Trophoblast cell (in vitro differentiated cells and primary cell): ENCODE results near the gene OR51V1. TPM values are rescaled to one million over a fixed set of nuclear protein-coding genes. Genes with fewer than 3 reads are reported as not detected.
"Not testable (repeated sequence)": the region's sequence is repeated elsewhere in the genome, so short reads cannot be mapped to it uniquely, and the experiment has no call there.

ENCODE experiments used
- DNase-seq, 2 donors: peaks; one replicate each; pipeline ENCODE4 v3.0.0-alpha.2; 2016
- H2AFZ ChIP-seq: 2 replicates; pipeline ENCODE4 v1.6.1; 2013; ENCODE audit warnings: low read length, moderate library complexity, mild to moderate bottlenecking; ENCODE audit not compliant: insufficient read depth, poor library complexity
- H2AK5ac ChIP-seq: 2 replicates; pipeline ENCODE4 v1.6.1; 2013; ENCODE audit warnings: mild to moderate bottlenecking, low read length
- H2BK120ac ChIP-seq: 2 replicates; pipeline ENCODE4 v1.6.1; 2013; ENCODE audit warnings: low read length, mild to moderate bottlenecking, moderate library complexity; ENCODE audit not compliant: insufficient read depth, poor library complexity
- H2BK12ac ChIP-seq: 2 replicates; pipeline ENCODE4 v1.6.1; 2013; ENCODE audit warnings: mild to moderate bottlenecking, low read length, moderate library complexity
- H2BK5ac ChIP-seq: 2 replicates; pipeline ENCODE4 v1.6.1; 2013; ENCODE audit warnings: low read length, low read depth, moderate library complexity, mild to moderate bottlenecking; ENCODE audit not compliant: poor library complexity
- H3K14ac ChIP-seq: 2 replicates; pipeline ENCODE4 v1.6.1; 2013; ENCODE audit warnings: mild to moderate bottlenecking, low read length
- H3K18ac ChIP-seq: 2 replicates; pipeline ENCODE4 v1.6.1; 2013; ENCODE audit warnings: mild to moderate bottlenecking, low read length
- H3K23ac ChIP-seq: 2 replicates; pipeline ENCODE4 v1.6.1; 2013; ENCODE audit warnings: low read length
- H3K27ac ChIP-seq: 2 replicates; pipeline ENCODE4 v1.5.1; 2013; ENCODE audit warnings: low read depth, mild to moderate bottlenecking, inconsistent platforms, low read length, moderate library complexity
- H3K27me3 ChIP-seq: 2 replicates; pipeline ENCODE4 v1.6.1; 2013; ENCODE audit warnings: inconsistent platforms, mild to moderate bottlenecking, low read length, moderate library complexity; ENCODE audit not compliant: insufficient read depth
- H3K36me3 ChIP-seq, 2 experiments: 1 replicate in 1 of 2; 2 replicates in 1 of 2; pipeline ENCODE4 v1.6.1; 2013; ENCODE audit warnings: low read length in 2 of 2, mild to moderate bottlenecking in 2 of 2, moderate library complexity in 1 of 2; ENCODE audit not compliant: insufficient read depth in 2 of 2, control insufficient read depth in 1 of 2
- H3K4ac ChIP-seq: 2 replicates; pipeline ENCODE4 v1.6.1; 2013; ENCODE audit warnings: low read depth, mild to moderate bottlenecking, low read length, moderate library complexity
- H3K4me1 ChIP-seq, 2 experiments: 1 replicate in 1 of 2; 2 replicates in 1 of 2; pipeline ENCODE4 v1.6.1; 2013; ENCODE audit warnings: low read length in 2 of 2, mild to moderate bottlenecking in 2 of 2, moderate library complexity in 1 of 2; ENCODE audit not compliant: insufficient read depth in 2 of 2, control insufficient read depth in 1 of 2
- H3K4me2 ChIP-seq: 2 replicates; pipeline ENCODE4 v1.6.1; 2013; ENCODE audit warnings: inconsistent platforms, mild to moderate bottlenecking, low read length, moderate library complexity
- H3K4me3 ChIP-seq: 2 replicates; pipeline ENCODE4 v1.5.1; 2013; ENCODE audit warnings: mild to moderate bottlenecking, low read depth, low read length, inconsistent platforms
- H3K79me1 ChIP-seq: one replicate; pipeline ENCODE4 v1.6.1; 2013; ENCODE audit warnings: low read length
- H3K79me2 ChIP-seq: 2 replicates; pipeline ENCODE4 v1.6.1; 2013; ENCODE audit warnings: low read length, mild to moderate bottlenecking; ENCODE audit not compliant: control insufficient read depth, insufficient read depth, poor library complexity
- H3K9ac ChIP-seq: 2 replicates; pipeline ENCODE4 v1.6.1; 2013; ENCODE audit warnings: mild to moderate bottlenecking, low read length
- H3K9me3 ChIP-seq: 2 replicates; pipeline ENCODE4 v1.6.1; 2013; ENCODE audit warnings: low read depth, mild to moderate bottlenecking, control low read depth, inconsistent platforms, low read length; ENCODE audit not compliant: insufficient read depth
- H4K12ac ChIP-seq: 2 replicates; pipeline ENCODE4 v1.6.1; 2013; ENCODE audit warnings: low read depth, mild to moderate bottlenecking, low read length, moderate library complexity
- H4K8ac ChIP-seq: 2 replicates; pipeline ENCODE4 v1.6.1; 2013; ENCODE audit warnings: low read depth, mild to moderate bottlenecking, low read length, moderate library complexity
- H4K91ac ChIP-seq: one replicate; pipeline ENCODE4 v1.6.1; 2013; ENCODE audit warnings: low read depth, mild to moderate bottlenecking, low read length, moderate library complexity
- WGBS: extraction: QIAGEN DNeasy Blood & Tissue Kit; methylation state at CpG from one replicate; pipeline ENCODE4 v1.1.7; 2013; ENCODE audit warnings: missing lambda C conversion rate; ENCODE audit not compliant: insufficient read length, insufficient coverage; ENCODE audit errors: extremely low coverage; 5-methylcytosine and 5-hydroxymethylcytosine counted together
- polyA plus RNA-seq: library from polyadenylated mRNA; stranded (reverse); fragments of 200-250 nt; gene quantifications from 2 replicates; pipeline ENCODE4 v1.2.3, GENCODE V29; 2013

OR51V1 gene, protein sequence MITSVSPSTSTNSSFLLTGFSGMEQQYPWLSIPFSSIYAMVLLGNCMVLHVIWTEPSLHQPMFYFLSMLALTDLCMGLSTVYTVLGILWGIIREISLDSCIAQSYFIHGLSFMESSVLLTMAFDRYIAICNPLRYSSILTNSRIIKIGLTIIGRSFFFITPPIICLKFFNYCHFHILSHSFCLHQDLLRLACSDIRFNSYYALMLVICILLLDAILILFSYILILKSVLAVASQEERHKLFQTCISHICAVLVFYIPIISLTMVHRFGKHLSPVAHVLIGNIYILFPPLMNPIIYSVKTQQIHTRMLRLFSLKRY
- polyA plus RNA-seq, result not detected in 2 replicates

DNA sequence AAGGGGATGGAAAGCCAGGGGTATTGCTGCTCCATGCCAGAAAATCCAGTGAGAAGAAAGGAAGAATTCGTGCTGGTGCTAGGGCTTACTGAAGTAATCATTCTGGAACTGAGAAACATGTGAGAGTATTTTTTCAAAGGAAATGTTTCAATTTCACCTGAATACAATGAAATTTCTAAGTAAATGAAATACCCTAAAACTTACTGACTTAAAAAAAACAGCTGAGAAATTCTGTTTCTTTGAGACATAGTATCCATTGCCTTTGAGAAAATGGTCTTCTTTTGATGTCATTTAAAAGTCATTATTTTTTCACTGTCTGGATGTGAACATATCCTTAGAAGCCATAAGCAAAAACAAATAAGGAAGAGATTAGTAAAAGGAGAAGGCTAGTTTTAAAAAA lies at the start of gene OR51V1:
TSS of gene OR51V1 (minus strand) at position 101 of the 400 bp plus-strand sequence. CDS start at position 101, 0 bp downstream.
- Histone ChIP-seq H3K4me2 (no peak within 1 kb of the TSS), H3K4me1 (no peaks in the 10 kb centered on the region), H4K8ac (no peak within 1 kb of the TSS), H2BK12ac (no peak within 1 kb of the TSS), H4K91ac (no peak within 1 kb of the TSS), H2AFZ (no peak within 1 kb of the TSS), H3K27ac (no peak within 1 kb of the TSS), H2BK120ac (no peak within 1 kb of the TSS), H3K79me1 (no peaks in the 10 kb centered on the region), H3K9ac (no peak within 1 kb of the TSS), H4K12ac (no peak within 1 kb of the TSS), H3K79me2 (no peaks in the 10 kb centered on the region), H2AK5ac (no peak within 1 kb of the TSS), H2BK5ac (no peak within 1 kb of the TSS), H3K27me3 (no peaks in the 10 kb centered on the region), H3K36me3 (no peaks in the 10 kb centered on the region), H3K18ac (no peak within 1 kb of the TSS), H3K23ac (no peak within 1 kb of the TSS), H3K9me3 (no peaks in the 10 kb centered on the region), H3K4me3 (no peak within 1 kb of the TSS), H3K4ac (no peak within 1 kb of the TSS), H3K14ac (no peak within 1 kb of the TSS)
- WGBS, result no CpG with 5 or more reads among the region's 1 CpG
- no peak for DNase-seq

DNA sequence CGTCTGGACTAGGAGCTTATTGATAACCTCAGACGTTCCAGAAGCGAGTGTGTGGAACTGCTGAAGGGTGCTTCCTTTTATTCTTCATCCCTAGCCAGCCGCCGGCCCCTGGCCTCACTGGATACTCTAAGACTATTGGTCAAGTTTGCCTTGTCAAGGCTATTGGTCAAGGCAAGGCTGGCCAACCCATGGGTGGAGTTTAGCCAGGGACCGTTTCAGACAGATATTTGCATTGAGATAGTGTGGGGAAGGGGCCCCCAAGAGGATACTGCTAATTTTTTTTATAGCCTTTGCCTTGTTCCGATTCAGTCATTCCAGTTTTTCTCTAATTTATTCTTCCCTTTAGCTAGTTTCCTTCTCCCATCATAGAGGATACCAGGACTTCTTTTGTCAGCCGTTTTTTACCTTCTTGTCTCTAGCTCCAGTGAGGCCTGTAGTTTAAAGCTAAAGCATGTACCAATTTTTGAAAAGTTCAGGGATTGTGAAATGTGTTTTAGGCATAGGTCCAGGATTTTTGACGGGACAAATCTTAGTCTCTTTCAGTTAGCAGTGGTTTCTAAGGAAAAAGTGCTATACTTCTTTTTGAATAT lies 49.4 kb upstream of the OR51V1 start, which contains the start of gene HBG1:
TSS of gene HBG1 (minus strand) at position 51 of the 590 bp plus-strand sequence. CDS start 53 bp downstream, outside the sequence.
- not testable (repeated sequence) for H2AK5ac ChIP-seq, H3K79me1 ChIP-seq, H3K4me1 ChIP-seq, H4K91ac ChIP-seq, H3K9ac ChIP-seq, DNase-seq, H3K4me3 ChIP-seq, H3K4ac ChIP-seq, H2BK12ac ChIP-seq, H4K8ac ChIP-seq, H3K27me3 ChIP-seq, H3K18ac ChIP-seq, H3K27ac ChIP-seq, H3K36me3 ChIP-seq, H2AFZ ChIP-seq, H3K23ac ChIP-seq, H4K12ac ChIP-seq, H3K4me2 ChIP-seq, H3K9me3 ChIP-seq, H2BK5ac ChIP-seq, H2BK120ac ChIP-seq, H3K79me2 ChIP-seq, H3K14ac ChIP-seq
- WGBS, result no CpG with 5 or more reads among the region's 9 CpGs

DNA sequence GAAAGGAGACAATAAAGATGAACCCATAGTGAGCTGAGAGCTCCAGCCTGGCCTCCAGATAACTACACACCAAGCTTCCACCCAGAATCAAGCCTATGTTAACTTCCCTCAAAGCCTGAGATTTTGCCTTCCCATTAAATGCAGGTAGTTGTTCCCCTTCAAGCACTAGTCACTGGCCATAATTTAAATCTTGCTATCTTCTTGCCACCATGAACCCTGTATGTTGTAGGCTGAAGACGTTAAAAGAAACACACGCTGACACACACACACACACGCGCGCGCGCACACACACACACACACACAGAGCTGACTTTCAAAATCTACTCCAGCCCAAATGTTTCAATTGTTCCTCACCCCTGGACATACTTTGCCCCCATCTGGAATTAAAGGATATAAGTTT lies 48.0 kb upstream of the OR51V1 start:
- not testable (repeated sequence) for H3K79me1 ChIP-seq, H4K91ac ChIP-seq, DNase-seq, H3K4me2 ChIP-seq, H3K79me2 ChIP-seq, H2AFZ ChIP-seq, H4K12ac ChIP-seq, H3K18ac ChIP-seq, H3K4ac ChIP-seq, H3K27ac ChIP-seq, H2BK12ac ChIP-seq, H3K4me3 ChIP-seq, H2BK5ac ChIP-seq, H3K9ac ChIP-seq, H4K8ac ChIP-seq, H3K9me3 ChIP-seq, H2AK5ac ChIP-seq, H3K36me3 ChIP-seq, H3K27me3 ChIP-seq, H3K23ac ChIP-seq, H3K4me1 ChIP-seq, H2BK120ac ChIP-seq, H3K14ac ChIP-seq
- no CpG with 5 or more reads among the region's 7 CpGs for whole genome bisulfite sequencing

DNA sequence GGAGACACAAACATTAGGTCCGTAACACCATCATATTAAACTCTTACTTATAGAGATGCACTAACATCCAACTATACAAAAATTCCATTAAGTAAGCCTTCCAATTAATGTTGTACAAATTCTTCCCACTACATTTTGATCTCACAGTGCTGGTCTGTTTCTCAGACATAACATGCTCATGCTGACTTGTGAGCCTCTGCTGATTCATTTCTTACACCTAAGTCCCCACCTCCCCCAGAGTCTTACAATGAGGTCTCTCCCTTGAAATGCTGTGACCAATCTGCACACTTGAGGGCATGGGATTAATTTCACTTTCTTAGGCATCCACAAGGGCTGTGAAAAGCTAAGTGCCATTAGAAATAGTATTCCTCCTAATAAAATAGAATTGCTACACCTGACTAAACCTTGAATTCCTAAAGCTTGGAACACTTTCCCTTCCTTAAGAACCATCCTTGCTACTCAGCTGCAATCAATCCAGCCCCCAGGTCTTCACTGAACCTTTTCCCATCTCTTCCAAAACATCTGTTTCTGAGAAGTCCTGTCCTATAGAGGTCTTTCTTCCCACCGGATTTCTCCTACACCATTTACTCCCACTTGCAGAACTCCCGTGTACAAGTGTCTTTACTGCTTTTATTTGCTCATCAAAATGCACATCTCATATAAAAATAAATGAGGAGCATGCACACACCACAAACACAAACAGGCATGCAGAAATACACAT lies 47.1 kb upstream of the OR51V1 start:
- Histone ChIP-seq H3K4me3 (no peak overlapping the region), H3K9ac (no peak overlapping the region), H2AK5ac (no peak overlapping the region), H3K36me3 (no peaks in the 10 kb centered on the region), H2BK120ac (no peak overlapping the region), H3K4me2 (no peak overlapping the region), H3K4ac (no peak overlapping the region), H3K27ac (no peak overlapping the region), H3K79me1 (no peaks in the 10 kb centered on the region), H3K14ac (no peak overlapping the region), H3K4me1 (no peaks in the 10 kb centered on the region), H3K27me3 (no peaks in the 10 kb centered on the region), H3K79me2 (no peaks in the 10 kb centered on the region), H3K23ac (no peak overlapping the region), H3K9me3 (no peaks in the 10 kb centered on the region), H3K18ac (no peak overlapping the region), H4K8ac (no peak overlapping the region), H2BK12ac (no peak overlapping the region), H2BK5ac (no peak overlapping the region), H2AFZ (no peak overlapping the region), H4K12ac (no peak overlapping the region), H4K91ac (no peak overlapping the region)
- DNase-seq, result no peak
- no CpG with 5 or more reads among the region's 3 CpGs for WGBS
